Stimulated activated CD8-positive, alpha-beta memory T cell treated with anti-CD3 and anti-CD28 coated beads, Interleukin-4, amount 100 ng/mL, for 1 hour (primary cell): ENCODE data around the gene HEBP2.
"Not testable (repeated sequence)": the region's sequence is repeated elsewhere in the genome, so short reads cannot be mapped to it uniquely, and the experiment has no call there.

Experiments
- DNase-seq, 2 donors: peaks; one replicate each; pipeline ENCODE4 v3.0.0-alpha.2; 2020; ENCODE audit warnings: low read depth in 2 of 2, low spot score in 1 of 2

Gene HEBP2

DNA sequence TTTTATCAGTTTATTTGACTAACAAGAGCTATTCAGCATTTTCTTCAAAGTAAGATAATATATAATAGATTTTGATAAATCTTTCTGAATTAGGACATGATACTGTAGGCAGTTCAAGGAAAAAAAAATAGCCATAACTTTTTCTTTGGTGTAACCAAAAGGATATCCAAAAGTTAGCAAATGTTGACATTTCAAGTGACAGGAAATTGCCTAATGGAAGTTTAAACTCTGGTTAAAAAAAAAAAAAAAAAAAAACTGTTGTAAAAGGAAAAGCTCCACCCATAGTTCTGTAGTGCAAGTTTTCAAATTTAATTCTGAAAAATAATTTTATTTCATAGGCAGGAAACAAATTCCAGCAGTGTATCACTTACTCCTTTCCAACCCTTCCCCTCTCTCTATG lies 18.8 kb downstream of the HEBP2 start:
- no peak for DNase-seq

DNA sequence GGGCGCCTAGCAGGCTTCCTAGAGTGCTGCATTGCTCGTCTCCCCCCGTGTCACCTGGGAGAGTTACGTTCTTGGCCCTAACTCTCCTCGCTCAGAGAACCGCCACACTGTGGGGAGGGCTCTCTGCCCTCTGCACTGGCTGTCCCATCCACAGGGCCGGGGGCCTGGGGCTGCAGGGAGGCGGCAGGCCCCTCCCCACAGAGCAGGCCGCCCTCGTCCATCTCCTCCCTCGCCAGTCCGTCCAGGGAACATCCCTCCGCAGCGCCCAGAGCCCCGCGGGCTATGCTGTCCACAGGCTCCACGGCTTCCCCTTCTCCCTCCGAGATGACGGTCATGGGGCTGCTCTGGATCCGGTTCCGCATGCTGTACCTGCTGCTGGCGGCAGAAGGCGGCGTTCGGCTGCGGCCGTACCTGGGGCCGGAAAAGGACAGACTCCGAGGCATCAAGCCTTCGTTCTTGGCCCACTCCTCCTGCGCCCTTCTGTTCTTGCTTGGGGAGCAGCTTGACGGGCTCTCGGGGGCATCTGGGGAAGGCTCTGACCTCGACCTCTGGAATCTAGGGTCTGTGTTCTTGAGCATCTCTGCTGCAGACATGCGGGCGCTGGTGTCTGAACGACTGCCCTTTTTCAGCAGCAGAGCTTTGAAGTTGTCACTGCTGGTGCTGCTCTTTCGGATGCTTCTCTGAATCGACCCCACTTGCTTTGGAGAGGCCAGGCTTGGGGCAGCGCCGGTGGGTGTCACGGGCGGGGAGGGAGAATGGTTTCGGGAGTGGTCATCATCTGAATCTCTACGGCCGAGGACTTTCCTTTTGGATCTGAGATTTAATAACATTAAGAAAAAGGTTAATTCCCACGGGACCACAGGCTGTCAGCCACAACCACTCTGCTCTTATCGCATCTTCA lies 20.2 kb downstream of the HEBP2 start:
- no peak for DNase-seq

DNA sequence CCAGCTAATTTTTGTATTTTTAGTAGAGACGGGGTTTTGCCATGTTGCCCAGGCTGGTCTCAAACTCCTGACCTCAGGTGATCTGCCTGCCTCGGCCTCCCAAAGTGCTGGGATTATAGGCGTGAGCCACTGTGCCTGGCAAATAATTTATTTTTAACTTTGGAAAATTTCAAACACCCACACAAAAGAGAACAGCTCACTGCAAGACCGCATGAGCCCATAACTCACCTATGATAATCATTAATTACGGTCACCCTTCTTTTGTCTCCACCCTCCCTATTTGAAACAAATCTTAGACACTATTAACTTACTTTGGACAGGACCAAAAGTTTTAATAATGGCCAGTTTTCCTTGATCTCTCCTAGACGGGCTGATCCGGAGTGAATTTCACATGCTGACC lies 21.2 kb downstream of the HEBP2 start:
- DNase-seq: not testable (repeated sequence)

DNA sequence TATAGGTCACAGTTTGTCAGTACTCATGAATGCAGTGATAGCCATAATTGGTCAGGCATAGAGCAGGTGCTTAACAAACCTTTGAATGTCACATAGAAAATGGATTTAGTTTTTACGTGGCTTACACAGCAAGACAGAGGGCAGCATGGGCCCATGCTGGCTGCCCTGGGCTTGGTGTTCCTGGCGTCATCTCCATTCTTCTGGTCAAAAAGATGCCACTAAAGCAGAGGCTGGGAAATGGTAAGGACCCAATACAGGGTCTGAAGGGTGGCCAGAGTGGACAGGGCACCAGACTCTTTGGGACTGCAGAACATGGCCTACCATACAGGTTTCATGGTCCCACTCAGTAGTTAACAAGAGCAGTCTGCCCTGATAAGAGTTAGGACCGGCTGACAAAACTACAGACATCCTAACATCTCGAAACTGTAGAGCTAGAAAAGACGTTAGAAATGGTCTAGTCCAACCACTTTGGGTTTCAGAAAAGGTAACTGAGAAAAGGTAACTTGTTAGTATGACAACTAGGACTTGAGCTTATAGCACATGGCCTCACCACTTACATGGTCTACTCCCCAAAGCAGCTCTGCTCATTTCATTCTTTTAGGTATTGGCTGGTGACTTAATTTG lies 22.6 kb downstream of the HEBP2 start:
- DNase-seq: no peak

DNA sequence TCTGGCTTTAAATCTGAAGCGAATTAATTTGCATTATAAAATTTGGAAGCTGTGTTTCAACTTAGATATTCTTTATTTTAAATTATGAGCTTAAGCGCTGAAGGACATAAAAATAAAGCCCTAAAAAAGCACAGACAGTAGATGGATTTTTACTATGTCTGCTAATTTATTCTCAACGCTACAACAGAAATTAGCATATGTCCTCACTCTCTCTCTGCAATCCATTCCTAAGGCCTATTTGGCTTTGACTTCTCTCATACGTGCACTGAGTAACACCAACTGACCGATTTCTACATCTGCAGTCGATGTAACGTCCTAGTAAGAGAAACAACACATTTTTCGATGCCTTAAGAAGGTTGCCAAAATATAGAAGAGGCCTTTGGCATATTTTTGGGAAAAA lies 23.7 kb downstream of the HEBP2 start:
- no peak for DNase-seq

DNA sequence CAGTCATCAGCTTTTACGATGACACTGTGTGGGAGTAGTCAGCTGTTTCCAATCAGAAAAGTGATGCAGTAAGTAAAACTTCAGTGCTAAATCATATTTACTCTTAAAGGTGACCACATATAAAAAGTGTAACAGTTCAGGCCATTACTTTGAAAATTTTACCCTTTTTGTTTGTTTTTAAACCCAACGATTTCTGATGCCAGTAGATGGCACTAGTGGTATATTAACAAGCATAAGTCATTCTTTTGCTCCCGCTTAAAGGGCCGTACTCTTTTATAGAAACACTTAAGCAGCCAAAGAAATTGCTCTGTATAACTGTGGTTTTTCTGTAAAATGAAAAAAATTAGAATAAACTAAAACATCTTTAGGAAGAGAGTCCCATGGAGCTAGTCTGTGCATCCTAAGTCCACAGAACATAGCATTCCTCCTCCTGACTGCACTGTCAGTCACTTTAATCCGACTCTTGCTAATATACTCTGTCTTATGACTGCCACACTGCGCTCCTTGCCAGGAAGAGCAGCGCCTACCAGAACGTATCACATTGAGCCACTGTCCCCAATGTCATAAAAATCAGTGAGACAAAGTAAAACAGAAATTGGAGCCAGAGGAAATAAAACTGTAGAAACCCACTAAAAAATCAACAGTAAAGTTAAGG lies 25.0 kb downstream of the HEBP2 start:
- no peak for DNase-seq

DNA sequence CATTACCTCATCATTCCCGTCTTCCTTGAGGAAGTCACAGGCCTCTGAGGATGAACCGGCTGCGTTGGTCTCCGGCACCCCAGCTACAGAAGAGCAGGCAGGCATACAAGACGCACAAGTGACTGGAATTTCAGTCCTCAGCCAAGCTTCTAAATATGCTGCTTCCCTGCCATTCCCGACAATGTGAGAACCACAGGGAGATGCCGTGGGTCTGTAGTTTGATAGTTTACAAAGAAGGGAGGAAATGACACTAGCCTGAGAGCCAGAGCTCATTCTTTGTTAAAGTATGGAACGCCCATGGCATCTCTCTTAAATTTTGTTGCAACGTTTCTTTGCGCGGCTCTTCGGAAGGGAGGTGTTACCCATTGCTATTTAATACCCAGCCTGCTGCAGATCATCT lies 25.7 kb downstream of the HEBP2 start:
- DNase-seq: no peak

DNA sequence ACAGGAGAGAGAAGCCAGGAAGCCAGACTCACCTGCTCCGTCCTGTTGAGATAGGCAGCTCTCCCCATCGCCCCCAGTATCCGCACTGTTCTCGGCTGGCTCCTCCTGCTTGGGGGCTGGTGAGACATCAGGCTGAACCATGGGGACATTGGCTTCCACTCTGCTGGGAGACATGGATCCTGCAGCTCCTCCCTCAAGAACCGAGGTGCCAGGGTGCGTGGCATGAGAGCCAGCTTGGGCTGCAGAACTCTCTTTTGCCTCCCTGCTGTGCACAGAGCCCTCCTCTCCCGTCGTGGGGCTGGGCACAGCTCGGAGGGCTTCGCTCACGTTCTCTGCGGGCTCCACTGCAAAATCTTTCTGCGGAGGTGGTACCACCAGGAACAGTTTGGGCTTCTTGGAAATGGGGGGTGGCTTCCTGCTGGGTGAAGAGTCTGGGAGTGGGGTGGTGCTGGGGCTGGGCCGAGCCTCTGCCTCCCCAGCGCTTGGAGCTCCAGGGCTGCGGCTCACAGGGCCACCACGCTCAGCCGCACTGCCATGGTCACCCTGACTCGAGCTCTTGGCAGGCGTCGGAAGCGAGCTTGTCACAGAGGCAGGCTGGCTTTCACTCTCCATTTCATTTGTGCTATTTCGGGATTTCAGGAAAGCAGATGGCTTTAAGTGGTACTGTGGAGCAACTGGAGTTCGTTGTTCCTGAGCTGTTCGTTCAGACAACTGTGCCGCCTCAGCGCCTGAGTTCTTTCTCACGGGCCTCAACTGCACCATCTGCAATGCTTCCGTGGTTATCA lies 26.5 kb downstream of the HEBP2 start:
- DNase-seq: no peak

DNA sequence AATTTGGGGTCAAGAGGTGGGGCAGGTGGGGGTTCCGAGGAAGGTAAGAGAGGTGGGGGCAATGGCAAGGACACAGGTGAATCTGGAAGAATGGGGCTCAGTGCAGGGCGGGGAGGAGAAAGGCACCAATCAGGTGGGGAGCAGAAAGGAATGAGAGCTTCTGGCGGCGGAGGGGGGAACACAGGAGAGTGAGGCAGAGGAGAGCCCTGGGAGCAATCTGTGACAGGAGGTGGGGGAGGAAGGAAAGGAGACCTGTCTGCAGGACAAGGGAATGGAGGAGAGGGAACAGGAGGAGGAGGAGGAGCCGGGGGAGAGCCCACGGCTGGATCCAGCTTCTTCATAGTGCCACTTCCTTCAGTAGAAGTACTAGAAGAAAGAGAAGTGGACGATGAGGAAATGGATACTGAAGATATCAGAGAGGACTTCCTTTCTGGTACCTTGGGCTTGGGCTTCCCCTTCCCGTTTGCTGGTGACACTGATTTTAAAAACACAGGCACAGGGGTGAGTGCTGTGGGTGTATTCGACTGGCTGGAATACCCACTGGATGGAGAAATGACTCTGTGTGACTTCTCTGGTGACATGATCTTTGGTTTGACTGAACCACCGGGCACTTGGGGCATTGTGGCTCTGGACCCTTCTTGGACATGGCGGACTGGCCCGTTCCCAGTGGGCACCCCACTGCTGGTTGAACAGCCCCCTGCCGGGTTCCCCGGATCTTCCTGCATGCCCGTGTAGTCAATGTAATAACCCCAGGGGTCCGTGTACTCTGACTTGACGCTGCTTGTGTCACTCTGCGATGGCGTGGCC lies 27.4 kb downstream of the HEBP2 start:
- DNase-seq: no peak

DNA sequence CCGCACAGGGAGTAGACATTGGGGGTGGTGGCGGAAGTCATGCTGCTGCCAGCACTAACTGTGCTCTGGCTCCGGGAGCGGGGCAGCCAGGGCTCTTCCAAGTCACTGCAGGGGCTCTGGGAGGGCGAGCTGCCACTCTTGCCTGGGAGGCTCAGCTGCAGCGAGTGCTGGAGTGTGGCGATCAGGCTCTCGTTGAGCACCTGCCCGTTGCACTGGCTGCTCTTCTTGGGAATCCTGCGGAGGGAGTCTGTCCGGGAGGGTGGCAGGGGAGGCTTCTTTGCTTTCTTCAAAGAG lies 28.0 kb downstream of the HEBP2 start:
- no peak for DNase-seq

DNA sequence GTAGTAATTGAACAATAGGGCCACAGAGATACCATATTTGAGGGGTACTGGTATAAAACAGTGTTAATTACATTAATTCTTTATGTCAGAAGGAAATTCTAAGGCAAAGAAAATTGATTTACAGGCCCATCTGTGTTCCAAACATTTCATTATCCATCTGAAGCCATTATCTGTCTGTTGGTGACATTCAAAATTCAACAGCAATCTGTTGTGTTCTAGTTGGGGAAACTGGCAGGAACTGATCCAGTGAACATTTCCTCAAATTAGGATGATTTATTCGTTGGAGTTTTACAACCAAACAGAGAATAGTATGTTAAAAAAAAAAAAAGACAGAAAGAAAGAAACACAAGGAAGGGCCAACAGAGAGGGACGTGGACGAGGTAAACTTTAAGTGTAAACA lies 30.1 kb downstream of the HEBP2 start:
- DNase-seq: no peak

DNA sequence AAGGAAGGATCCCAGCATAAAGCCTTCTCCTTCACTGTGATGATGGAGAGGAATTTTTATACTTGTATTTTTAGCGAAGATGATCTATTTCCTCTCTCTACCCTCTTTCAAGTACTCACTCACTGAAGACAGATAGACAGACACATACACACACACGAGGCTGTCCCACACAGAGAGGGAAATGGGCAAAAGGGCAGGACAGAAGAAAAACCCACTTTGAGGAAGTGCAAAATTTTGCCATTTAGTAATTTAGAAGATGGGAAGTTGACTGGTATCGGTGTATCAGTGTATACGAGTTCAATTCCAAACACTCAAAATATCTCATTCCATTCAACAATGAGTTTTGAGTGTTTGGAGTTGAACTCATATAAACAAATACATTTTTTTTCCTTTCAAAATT lies 30.9 kb downstream of the HEBP2 start:
- no peak for DNase-seq

DNA sequence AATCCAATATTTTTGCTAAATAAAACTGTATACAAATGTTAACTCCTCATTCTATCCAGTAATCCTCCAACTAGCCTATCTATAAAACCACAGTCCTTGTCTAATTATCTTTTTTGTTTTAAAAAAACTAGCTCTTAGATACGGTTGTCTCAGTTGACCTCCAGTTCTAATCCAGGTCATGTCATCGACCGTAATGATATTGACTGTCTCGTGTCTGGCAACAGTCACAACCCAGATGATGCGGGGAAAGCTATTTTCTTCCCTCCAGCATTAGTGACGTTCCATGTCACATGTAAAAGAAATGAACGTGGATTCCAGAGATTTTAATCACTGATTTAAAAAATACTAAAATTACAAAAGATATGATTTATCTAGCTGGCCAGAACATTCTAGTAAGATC lies 35.5 kb downstream of the HEBP2 start:
- no peak for DNase-seq

DNA sequence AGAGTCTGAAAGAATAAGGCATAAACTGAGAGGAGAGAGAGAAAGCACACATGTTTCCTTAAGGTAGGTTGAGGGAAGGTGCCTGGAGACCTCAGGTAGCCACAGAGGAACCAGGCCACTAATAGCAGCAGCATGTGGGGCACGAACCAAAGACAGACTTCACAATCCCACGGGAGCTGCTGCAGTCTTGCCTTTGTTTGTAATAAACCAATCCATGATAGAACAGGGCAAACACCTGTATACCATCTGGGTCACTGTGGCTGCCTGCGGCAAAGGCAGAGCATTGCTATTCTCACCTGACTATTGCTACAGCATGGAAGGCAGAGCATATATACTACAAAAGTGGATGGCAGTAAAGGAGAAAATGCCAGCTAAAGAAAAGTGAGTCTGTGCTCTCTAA lies 36.3 kb downstream of the HEBP2 start:
- DNase-seq: no peak

DNA sequence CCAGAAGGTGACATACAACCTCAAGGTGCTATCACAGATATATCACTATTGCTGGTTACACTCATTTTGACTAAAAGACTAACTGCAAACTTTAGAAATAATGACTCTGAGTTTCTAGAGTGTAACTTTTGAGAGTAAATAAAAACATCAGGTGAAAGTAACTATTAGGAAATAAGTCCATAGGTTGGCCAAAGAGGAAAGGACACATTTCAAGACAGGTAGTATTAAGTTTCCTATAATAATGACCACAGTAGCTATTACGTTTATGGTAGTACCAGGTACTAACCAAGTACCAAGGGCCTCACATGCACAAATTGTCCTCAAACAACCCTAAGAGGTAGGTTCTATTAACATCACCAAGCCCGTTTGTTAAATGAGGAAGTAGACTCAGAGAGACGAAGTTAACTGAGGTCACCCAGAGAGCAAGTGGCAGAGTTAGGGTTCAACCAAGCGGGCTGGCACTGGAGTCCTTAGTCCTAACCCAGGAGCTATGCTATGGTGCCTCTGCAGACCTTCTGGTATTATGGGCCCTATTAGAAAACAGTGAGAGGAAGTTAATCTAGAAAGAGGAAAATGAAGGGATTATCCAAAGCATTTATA lies 36.8 kb downstream of the HEBP2 start:
- DNase-seq: no peak

DNA sequence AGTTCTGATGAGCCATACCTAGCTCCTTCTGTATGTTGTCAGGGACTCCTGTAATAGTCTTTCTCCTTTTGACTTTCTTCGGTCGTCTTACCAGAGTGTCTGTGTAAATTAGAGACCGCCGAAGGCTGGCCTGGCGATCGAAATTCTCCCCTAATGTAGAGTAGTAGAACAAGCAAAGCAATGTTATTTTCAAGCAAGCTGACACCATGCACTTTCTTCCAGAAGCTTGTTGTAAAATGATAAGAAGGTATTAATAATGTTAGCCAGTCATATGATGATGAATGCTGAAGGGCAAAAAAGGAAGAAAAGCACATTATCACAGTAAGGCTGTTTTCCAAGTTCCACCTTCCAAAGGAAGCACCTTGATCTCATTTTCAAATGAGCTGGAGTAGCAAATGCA lies 37.9 kb downstream of the HEBP2 start:
- no peak for DNase-seq

DNA sequence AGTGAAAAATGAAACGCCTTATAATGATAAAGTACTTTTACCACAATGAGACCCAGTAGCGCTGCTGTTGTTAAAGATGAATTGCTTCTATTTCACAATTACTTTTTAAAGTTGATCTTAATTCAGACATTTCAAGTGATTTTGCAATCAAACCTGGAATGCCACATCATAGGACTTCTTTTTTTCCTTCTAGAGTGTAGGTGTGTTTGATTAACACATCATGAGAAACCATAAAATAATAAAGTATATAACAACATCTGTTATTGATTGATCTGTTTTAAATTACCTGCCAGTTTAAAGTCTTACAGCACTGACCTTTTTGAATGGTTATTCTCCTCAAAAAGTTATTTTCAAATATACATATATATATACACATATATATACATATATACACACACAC lies 38.6 kb downstream of the HEBP2 start:
- DNase-seq: no peak

DNA sequence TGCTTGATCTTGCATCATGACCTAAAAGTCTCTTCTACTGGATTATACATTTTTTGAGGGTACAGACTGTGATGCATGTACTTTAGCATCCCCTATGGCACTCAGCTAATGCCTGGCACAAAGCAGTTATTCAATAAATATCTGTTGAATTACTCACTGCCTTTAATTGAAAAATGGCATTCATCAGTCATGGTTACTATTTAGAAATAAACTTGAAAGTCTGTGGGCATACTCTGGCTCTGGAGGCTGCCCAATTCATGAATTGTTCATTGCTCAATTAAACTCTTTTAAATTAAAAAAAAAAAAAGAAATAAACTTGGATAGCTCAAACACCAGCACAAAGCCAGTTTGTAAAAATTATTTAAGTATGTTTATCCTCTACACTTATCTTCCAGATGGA lies 40.0 kb downstream of the HEBP2 start:
- DNase-seq: no peak

DNA sequence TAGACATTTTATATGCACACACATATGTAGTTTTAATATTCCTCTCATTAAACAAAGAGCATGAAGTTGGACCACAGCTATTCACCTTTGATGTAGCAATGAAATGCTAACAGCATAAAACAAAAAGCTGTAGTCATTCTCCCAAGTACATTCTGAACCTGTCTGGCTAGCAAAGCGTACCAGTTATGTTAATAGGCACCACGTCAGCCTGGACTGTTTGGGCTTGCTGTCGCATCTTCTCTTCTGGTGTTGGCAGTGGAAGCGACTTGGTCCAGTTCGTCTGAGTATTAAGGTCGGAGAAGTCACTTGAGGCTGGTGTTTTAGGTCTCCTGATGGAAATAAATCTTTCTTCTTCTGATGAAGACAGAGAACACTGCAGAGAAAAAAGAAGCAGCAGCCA lies 42.8 kb downstream of the HEBP2 start:
- no peak for DNase-seq

DNA sequence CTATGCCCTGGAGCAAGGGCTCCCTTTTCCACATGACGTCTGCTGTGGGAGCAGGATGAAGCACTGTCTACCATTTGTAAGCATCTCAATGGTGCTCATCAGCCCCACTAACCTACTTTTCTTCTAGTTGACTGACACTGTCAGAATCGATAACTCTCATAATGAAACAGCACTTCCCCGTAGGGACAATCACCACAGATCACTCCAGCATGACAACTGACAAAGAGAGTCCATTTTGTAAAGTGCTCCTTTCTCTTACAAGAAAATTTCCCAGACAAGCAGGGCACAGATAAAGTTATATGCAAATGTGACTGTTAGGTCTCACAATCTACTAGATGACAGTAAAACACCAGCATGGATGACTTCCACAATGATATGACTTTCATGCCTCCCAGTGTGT lies 46.4 kb downstream of the HEBP2 start:
- no peak for DNase-seq

DNA sequence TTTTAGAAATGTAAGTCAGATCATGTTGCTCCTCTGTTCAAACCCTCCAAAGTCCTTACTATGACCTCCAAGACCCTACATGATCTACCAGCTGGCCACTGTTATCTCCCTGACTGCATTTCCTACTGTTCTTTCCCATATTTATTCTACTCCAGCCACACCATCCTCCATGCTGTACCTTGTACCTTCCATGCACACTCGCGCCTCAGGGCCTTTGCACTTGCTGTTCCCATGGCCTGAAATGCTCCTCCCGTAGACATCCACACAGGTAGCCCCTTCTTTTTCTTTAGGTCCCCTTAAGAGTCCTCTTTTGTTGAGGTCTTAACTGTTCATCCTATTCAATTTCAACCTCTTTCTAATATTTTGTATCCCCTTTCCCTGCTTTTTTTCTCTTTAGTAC lies 47.0 kb downstream of the HEBP2 start:
- DNase-seq: no peak
